Mucosa of descending colon (tissue), 3 donors: ENCODE measurements around the gene HUNK. TPM values are rescaled to one million over a fixed set of nuclear protein-coding genes. Genes with fewer than 3 reads are reported as not detected.
"Not testable (repeated sequence)": the region's sequence is repeated elsewhere in the genome, so short reads cannot be mapped to it uniquely, and the experiment has no call there.

Source experiments
- ATAC-seq: fragments of 200-7000 bp; cut with Tn5 transposase; one replicate; pipeline ENCODE4 v1.9.1; 2020; ENCODE audit warnings: mild to moderate bottlenecking, moderate library complexity
- DNase-seq, 3 donors: peaks; one replicate each; pipeline ENCODE4 v3.0.0-alpha.2; 2020
- H3K36me3 ChIP-seq: fragments of 200-600 bp; one replicate; pipeline ENCODE4 v1.8.0; 2021; ENCODE audit warnings: low read depth, mild to moderate bottlenecking
- H3K4me1 ChIP-seq: fragments of 200-600 bp; one replicate; pipeline ENCODE4 v1.8.0; 2021; ENCODE audit warnings: low read depth, mild to moderate bottlenecking
- H3K4me3 ChIP-seq: fragments of 200-600 bp; one replicate; pipeline ENCODE4 v1.8.0; 2021; ENCODE audit warnings: mild to moderate bottlenecking
- H3K9me3 ChIP-seq: fragments of 200-600 bp; one replicate; pipeline ENCODE4 v1.8.0; 2021; ENCODE audit warnings: mild to moderate bottlenecking
- CTCF ChIP-seq: fragments of 200-600 bp; IDR thresholded peaks from one replicate; pipeline ENCODE4 v1.8.0; 2022; ENCODE audit warnings: antibody characterized with exemption, mild to moderate bottlenecking
- intact Hi-C, 2 donors: fragments of 100-400 bp; cut with DNase I in 1 of 2; cut with micrococcal nuclease in 1 of 2; formaldehyde crosslinking; loops; one replicate each; pipeline versions ENCODE4 v1.11.0 to v1.11.1; 2022; cut with DNase I, micrococcal nuclease
- total RNA-seq, 3 donors: library from RNA; stranded (reverse); fragmentation: NEBNext Ultra II Directional in 2 of 3; extraction: Animal tissue kit (Norgen Biotek cat#: 25700) in 2 of 3; gene quantifications; one replicate each; pipeline versions ENCODE4 v1.2.1 to v1.2.4, GENCODE V29; 2021 to 2023
- donor health status: DM: no; HTN: no; CAD: no; lungs with moderate emphysema.
- donor health status: DM: no; HTN: no; CAD: no.
- donor health status: DM: no; HTN: yes; CAD: no.

Gene HUNK
- total RNA-seq, 3 donors from 2014 or later = 3.8 to 12.3 (median 11.0) TPM

- Histone ChIP-seq H3K4me1 (no peaks in the 10 kb centered on the region), H3K36me3 (no peaks in the 10 kb centered on the region), H3K9me3 (no peaks in the 10 kb centered on the region), H3K4me3 (no peak overlapping the region)
- DNase-seq (no peak), ATAC-seq (no peak)
- intact Hi-C loops = no loop called here
- no peak for TF ChIP-seq CTCF
Measured at GRCh38 chr21:31848326-31848985, 24.4 kb upstream of the HUNK start.

- intact Hi-C loops = no loop called here
- ATAC-seq (no peak), DNase-seq (no peak)
- no peaks in the 10 kb centered on the region for H3K4me1 ChIP-seq
- H3K36me3 ChIP-seq = no peaks in the 10 kb centered on the region
- no peak overlapping the region for H3K4me3 ChIP-seq
- H3K9me3 ChIP-seq = no peaks in the 10 kb centered on the region
- no peak for TF ChIP-seq CTCF
Measured at GRCh38 chr21:31850886-31851285, 21.9 kb upstream of the HUNK start.

- intact Hi-C loops = no loop called here
- no peaks in the 10 kb centered on the region for H3K9me3 ChIP-seq
- H3K4me1 ChIP-seq = no peaks in the 10 kb centered on the region
- no peak overlapping the region for H3K4me3 ChIP-seq
- TF ChIP-seq CTCF = no peak
- no peak for ATAC-seq
- no peaks in the 10 kb centered on the region for H3K36me3 ChIP-seq
- DNase-seq = no peak
Measured at GRCh38 chr21:31855180-31855579, 17.6 kb upstream of the HUNK start.

GRCh38 chr21:31857096-31857495, 15.7 kb upstream of the HUNK start:
- no peaks in the 10 kb centered on the region for H3K36me3 ChIP-seq
- H3K4me3 ChIP-seq = no peak overlapping the region
- no peaks in the 10 kb centered on the region for H3K4me1 ChIP-seq
- H3K9me3 ChIP-seq = no peaks in the 10 kb centered on the region
- intact Hi-C loops = no loop called here
- no peak for ATAC-seq
- no peak for DNase-seq
- TF ChIP-seq CTCF = no peak

- DNase-seq, H3K36me3 ChIP-seq, ATAC-seq, H3K9me3 ChIP-seq, H3K4me1 ChIP-seq, H3K4me3 ChIP-seq, intact Hi-C loops: not testable (repeated sequence)
Measured at GRCh38 chr21:31857631-31858030, 15.2 kb upstream of the HUNK start.

- Histone ChIP-seq H3K4me1 (no peaks in the 10 kb centered on the region), H3K9me3 (no peaks in the 10 kb centered on the region), H3K4me3 (no peak overlapping the region), H3K36me3 (no peaks in the 10 kb centered on the region)
- no peak for TF ChIP-seq CTCF
- no peak for DNase-seq
- no peak for ATAC-seq
- intact Hi-C loops = no loop called here
Measured at GRCh38 chr21:31860851-31861250, 12.0 kb upstream of the HUNK start.
